ENCODE measurements around the gene PANX2.

PANX2 gene

GRCh38 chr22:50227579-50228215, 57.2 kb downstream of the PANX2 start:
- no peak for DNase-seq

- no peak for DNase-seq
Measured at GRCh38 chr22:50228366-50228765, 57.8 kb downstream of the PANX2 start.

- no peak for DNase-seq
Measured at GRCh38 chr22:50229370-50229769, 58.8 kb downstream of the PANX2 start.
